Esophagus muscularis mucosa (tissue), 4 donors: Measurements from ENCODE around the gene NCOA6.
A peak's percentile ranks its signal among the peaks of the same experiment; 100 is the strongest.

Experiments
- EP300 ChIP-seq: sonication (generic); formaldehyde crosslinking; IDR thresholded peaks from one replicate; pipeline ENCODE4 v1.6.1; 2017; ENCODE audit warnings: antibody characterized with exemption
- POLR2A ChIP-seq: fragments of 450-650 bp; IDR thresholded peaks from one replicate; pipeline ENCODE4 v1.6.1; 2017; ENCODE audit warnings: antibody characterized with exemption, moderate library complexity, mild to moderate bottlenecking, low read depth
- TF ChIP-seq, protein P1 (sequence below), 3 experiments: fragments of 200-600 bp in 2 of 3; fragments of 450-650 bp in 1 of 3; sonication (generic) in 2 of 3; IDR thresholded peaks; one replicate each; pipeline ENCODE4 v1.5.1; 2017 to 2019; ENCODE audit warnings: antibody characterized with exemption in 3 of 3, mild to moderate bottlenecking in 2 of 3, moderate library complexity in 1 of 3

DNA sequence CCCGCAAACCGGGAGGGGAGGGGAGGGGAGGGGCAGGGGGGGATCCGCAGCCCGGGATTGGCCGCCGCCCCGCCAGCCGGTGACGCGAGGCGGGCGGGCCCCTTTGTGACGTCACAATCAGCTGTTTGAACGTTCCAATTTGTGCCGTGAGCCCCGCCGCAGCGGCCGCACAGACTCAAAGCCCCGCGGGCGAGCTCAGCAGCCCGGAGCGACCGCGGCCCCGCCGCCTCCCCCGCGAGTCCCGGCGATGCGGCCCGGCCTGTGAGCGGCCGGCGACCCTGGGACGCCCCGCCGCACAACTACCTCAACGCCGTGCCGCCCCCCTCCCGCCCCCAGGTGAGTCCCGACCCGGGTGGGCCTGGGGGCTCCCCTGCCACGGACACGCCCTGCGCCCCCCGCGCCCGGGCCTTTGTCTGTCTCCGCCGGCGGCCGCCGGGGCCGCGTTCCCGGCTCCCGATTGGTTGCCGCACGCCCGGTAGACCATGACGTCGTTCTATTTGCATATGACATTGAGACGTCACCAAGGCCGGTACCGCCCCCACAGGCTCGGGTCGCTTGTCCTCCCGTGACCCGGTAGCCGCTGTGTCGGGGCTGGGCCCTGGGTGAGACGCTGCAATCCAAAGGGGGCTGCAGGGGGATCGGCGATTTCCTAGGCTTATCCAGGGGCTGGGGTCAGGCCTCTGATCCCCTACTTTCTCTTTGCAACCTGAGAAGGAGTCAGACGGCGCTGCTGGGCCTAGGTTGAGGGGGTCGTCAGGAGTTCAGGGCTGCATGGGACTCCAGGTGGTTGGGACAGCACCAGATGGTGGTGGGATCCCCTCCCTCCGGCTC is 121.1 kb downstream of the NCOA6 start, which contains the start of gene TP53INP2:
- TF ChIP-seq POLR2A, result peak; percentile 57
- TF ChIP-seq, protein P1, sequence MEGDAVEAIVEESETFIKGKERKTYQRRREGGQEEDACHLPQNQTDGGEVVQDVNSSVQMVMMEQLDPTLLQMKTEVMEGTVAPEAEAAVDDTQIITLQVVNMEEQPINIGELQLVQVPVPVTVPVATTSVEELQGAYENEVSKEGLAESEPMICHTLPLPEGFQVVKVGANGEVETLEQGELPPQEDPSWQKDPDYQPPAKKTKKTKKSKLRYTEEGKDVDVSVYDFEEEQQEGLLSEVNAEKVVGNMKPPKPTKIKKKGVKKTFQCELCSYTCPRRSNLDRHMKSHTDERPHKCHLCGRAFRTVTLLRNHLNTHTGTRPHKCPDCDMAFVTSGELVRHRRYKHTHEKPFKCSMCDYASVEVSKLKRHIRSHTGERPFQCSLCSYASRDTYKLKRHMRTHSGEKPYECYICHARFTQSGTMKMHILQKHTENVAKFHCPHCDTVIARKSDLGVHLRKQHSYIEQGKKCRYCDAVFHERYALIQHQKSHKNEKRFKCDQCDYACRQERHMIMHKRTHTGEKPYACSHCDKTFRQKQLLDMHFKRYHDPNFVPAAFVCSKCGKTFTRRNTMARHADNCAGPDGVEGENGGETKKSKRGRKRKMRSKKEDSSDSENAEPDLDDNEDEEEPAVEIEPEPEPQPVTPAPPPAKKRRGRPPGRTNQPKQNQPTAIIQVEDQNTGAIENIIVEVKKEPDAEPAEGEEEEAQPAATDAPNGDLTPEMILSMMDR (IDR thresholded peaks at IDR 0.05), result peak in 1 of 3 experiments; percentile 11
- peak; percentile 10 for TF ChIP-seq EP300
